HG02943 (cell line): Measurements from ENCODE around the gene KCNK15.

ENCODE experiments used
- ATAC-seq: cut with Tn5 transposase; IDR thresholded peaks from one replicate; pipeline ENCODE4 v1.9.1; 2021; ENCODE audit warnings: mild to moderate bottlenecking, low read depth, moderate library complexity; ENCODE audit not compliant: unreplicated experiment

KCNK15 gene

DNA sequence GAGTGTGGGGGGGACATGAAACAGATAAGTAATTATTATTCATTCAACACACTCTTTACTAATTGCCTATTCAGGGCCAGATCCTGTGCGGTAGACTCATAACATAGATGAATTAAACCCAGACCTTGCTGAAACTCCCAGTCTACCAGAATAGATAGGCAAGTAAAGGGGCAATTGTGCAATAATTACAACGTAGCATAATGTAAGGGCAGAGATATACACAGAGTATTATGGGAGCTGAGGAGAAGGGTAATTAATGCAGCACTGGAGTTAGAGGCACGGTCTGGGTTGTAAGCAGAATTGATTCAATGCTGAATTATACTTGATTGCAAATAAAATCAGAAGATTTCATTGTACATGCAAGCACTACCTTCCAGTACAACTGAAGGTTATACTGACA lies 35.5 kb downstream of the KCNK15 start:
- no peak for ATAC-seq

DNA sequence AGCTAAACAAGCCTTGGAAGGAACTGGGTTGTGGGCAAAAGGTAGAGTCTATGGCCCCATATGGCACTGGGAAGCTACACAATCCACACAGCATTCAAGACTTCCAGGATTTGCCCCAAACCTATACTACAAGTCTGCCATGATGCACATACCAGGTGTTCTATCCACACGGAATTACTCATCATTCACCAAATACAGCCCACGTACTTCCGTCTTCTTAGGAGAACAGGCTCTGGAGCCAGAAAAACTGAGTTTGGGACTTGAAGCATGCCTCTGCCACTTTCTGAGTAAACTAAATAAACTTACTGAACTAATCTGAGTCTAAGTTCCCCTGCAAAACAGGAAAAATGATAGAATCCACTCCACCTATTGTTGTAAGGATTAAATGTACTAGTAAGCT lies 36.1 kb downstream of the KCNK15 start:
- no peak for ATAC-seq

DNA sequence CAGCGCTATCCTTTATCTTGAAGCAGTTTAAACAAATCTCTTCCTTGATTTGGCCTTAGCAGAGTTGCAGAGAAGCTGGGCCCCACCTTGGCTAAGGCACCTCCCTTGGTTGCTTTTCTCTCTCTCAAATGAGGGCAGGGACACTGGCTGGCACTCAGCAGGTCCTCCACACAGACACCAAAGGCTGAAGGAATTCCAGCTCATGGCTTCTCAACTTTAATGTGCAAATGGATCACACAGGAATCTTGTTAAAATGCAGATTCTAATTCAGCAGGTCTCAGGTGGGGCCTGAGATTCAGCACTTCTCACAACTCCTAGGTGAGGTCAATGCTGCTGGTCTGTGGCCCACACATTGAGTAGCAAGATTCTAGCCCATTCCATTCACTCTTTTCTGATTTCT lies 39.0 kb downstream of the KCNK15 start:
- ATAC-seq, result no peak

DNA sequence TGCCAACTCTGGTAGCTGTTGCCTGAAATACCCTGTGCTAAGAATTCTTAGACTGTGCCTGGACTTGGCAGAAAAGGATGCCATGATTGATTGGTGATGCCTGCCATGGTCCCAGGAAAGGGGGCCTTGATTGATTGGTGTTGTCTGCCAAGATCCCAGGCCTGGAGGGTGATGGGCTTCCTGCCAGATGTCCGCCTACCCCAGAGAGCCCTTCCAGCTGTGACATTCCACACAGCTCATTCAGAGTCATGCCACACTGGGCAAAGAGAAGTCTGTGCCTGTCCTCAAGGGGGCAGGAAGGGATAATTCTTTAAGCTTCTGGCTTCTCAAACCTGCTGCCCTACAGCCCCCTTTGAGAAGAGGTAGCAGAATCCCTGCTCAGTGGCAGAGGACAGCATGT lies 40.1 kb downstream of the KCNK15 start:
- no peak for ATAC-seq

DNA sequence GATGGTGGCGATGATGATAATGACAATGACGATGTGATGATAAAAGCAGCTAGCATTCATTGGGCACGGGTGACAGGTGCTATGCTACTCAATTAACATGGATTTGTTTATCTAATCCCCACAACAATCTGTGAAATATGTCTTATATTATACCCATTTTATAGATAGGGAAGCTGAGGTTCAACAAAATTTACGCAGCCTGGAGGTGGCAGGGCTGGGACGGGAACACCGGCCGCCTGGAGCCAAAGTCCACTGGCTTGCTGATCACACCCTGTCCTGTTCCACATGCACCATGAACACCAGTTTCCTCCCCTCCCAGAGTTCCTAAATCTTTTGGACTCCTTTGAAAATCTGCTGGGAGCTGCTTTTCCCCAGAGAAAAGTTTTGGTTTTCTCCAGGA lies 41.6 kb downstream of the KCNK15 start:
- ATAC-seq, result no peak

DNA sequence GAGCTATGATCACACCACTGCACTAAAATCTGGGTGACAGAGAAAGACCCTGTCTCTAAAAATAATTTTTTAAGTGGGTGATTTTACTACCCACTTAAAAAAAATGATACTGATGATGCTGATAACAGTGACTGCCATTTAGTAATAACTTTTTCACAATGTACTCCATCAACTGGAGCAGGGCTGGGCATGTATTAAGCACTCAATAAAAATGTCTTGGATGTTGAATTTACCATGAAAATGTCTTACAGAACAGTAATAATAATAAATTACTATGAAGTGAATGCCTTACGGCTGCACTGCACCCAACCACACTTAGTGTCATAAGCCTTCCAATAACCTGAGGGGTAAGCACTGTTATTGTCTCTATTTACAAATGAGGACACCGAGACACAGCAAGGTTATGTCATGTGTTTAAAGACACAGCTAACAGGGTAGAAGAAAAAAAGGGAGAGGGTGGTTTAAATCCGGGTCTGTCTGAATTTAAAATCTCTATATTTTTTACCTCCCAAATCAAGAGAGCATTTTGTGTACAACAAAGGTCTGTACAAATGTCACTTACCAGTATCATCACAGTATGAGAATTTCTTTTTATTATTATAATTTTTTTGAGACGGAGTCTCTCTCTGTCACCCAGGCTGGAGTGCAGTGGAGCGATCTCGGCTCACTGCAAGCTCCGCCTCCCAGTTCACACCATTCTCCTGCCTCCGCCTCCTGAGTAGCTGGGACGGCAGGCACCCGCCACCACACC lies 43.2 kb downstream of the KCNK15 start:
- ATAC-seq, result no peak

DNA sequence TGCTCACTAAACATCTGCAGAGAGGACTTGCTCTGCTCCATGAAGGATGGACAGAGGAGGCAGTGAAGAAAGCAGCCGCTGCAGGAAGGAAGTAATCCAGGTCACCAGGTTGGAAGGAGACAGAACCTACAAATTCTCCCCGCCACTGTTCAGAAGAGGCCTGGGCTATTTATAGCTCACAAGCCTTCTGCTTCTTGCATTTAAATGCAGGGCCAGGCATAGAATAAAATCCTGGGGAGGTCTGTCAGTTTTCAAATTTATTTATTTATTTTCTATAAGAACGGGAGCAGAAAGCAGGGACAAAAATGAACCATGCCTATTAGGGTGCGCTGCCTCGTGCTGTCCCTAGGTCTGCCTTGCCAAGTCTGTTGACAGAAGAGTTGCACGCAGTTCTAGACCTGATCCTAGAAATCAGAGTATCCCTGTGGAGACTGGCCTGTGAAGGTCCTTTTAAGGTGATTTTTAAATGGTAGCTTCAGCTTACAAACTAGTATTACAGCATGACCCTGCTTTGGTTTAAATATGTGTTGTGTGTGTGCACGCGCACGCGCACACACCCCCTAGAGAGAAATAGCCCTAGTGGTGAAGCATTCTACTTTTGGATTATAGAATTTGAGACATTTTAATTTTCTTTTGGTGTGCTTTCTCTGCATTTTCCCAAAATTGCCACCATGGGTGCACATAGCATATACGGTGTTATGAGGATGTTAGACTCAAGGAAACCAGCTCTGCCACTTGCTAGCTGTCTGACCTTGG lies 45.2 kb downstream of the KCNK15 start:
- no peak for ATAC-seq

DNA sequence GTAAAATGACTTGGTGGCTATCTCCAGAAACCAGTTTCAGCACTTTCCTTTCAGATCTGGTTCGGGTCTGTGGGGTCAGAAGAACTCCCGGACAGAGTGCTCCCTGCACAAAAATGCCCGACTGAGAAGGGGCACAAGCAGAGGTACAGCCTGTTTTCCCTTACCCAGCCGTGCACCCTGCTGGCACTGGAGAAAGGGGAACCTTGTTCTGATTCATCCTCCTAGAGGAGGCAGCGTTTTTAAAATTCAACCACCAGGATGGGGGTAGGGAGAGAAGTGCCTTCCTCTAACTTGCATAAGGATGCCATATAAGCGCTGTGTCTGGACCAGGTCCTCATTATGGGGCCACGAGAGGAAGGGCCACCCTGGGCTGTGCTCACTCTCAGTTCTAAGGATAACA lies 47.1 kb downstream of the KCNK15 start:
- no peak for ATAC-seq

DNA sequence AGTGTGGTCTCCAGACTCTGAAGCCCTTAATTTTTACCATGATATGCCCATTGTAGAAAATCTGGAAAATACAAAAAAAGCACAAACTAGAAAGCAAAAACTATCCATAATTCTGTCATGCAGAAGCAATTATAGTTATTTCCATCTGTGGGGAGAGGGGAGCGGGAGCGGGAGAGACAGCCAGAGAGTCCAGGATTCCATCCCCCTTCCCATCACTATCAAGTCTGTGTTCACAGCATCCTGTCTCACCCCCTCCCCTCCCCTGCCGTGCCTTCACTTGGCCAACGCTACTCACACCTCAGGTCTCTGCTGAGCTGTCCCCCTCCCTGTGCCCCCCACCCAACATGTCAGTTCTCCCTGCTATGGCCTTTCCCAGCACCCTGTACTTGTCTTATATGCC lies 50.2 kb downstream of the KCNK15 start:
- no peak for ATAC-seq

DNA sequence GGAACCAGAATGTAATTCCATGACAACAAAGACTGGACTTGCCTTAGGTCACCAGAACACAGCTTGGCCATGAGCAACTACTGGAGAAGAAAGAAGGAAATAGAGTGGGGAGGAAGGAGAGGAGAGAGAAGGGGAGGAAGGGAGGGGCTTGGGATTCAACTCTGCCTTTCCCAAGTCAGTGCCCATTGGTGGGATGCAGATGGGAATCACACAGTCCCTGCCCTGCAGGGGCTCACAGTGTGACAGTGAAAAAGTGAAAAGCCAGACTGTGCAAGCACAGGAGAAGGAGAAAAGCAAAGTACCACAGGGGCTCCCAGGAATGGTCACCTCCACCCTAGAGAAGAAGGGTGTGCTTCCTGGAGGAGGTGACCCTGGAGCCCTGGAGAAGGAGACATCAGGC lies 50.6 kb downstream of the KCNK15 start:
- ATAC-seq, result no peak

DNA sequence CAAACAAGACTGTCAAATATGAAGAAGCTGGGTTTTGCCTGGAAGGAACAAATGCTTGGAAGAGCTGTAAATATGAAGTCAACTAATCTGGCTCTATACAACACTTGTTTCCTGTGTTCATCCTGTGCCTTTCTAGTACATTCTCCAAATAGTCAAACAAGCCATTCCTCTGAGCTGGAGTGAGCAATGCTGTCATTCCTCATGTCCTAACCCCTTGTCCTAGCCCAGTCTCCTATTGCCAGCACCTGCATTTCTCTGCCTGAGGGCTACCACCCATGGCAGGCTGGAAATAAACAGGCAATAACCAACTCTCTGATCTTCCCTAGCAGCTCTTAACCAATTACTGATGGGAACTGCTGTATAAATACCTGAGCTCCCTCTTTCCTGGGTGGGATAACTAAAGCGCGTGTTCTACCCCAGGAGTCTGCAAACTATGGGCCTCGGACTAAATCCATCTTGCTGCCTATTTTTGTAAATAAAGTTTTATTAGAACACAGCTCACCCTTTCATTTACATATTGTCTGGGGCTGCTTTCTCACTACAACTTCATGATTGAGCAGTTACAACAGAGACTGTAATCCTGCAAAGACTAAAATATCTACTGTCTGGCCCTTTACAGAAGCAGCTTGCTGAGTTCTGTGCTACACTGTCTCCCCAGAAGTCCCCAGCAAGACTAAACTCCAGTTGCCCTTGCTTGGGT lies 51.2 kb downstream of the KCNK15 start:
- ATAC-seq, result no peak

DNA sequence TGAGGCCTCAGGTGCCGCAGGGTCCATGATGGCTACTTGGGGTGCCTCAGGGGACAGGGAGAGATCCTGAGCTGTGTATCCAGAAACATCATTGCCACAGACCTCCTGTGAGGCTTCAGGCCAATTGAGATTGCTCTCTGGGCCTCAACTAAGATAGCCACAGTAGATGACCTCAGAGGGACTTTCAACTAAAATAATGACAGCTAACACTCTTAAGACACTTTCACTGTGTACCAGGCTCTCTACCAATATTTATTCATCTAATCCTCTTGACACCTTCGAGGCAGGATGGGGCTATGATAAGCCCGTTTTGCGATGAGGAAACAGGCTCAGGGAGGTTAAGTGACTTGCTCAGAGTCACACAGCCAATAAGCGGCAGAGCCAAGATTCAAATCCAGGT lies 54.0 kb downstream of the KCNK15 start:
- ATAC-seq, result no peak

DNA sequence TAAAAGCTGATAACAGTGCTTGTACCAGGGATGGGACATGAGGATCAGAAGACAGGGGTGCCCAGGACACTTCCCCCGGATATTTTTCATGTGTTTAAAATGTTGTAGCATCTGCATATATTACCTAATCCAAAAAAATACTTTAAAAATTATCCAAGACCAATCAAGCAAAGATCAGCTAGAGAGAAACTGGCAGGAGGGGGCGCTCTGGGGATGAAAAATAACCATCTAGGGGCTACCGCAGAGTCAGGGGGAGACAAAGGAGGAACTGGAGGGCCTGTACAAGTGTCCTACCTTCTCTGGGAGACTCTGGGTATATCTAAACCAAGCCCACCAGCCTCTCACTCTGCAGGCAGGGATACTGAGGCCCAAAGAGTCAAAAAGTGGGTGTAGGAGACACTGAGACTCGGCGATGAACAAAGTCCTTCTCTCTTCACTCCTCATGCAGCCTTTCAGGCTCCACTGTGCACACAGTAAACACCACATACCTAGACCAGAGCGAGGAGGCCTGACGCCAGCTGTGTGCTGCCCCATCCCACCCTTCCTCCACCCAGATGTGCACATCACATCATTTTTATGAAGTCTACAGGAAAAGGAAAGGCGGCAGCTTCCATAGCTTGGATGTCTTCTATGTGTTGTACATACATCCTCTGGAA lies 54.9 kb downstream of the KCNK15 start:
- ATAC-seq, result no peak
